ENCODE data around the gene HIPK2.

DNA sequence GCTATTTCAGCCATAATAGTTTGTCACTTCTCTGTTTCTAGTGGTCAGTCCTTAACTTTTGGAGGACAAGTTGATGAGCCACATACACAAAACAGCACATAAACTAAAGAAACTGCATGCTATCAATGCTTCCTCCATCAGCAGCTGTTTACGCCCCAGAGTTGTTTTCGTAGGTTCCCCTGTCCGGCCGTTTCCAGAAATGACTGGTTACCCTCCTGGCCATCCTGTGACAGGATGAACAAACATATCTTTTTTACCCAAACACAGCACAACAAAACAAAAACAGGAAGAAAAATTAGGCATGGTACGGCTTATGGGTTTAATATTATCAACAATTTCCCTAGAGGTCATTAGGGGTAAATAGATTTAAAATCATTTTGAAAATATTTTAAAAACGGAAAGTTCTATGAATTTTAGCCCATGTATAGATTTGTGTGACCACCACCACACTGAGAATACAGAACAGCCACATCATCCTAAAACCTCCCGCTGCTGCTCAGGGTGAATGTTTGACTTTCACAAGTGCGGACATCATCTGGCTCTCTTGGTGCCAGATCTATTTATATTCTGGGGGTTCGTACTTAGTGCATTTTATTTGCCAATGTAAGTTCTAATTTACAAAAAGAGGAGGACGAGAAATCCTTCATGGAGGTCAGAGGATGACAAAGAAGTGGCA lies 74.8 kb downstream of the HIPK2 start:
- TF ChIP-seq, protein P1, sequence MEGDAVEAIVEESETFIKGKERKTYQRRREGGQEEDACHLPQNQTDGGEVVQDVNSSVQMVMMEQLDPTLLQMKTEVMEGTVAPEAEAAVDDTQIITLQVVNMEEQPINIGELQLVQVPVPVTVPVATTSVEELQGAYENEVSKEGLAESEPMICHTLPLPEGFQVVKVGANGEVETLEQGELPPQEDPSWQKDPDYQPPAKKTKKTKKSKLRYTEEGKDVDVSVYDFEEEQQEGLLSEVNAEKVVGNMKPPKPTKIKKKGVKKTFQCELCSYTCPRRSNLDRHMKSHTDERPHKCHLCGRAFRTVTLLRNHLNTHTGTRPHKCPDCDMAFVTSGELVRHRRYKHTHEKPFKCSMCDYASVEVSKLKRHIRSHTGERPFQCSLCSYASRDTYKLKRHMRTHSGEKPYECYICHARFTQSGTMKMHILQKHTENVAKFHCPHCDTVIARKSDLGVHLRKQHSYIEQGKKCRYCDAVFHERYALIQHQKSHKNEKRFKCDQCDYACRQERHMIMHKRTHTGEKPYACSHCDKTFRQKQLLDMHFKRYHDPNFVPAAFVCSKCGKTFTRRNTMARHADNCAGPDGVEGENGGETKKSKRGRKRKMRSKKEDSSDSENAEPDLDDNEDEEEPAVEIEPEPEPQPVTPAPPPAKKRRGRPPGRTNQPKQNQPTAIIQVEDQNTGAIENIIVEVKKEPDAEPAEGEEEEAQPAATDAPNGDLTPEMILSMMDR (conservative IDR thresholded peaks at IDR 0.05; ENCODE audit: low read length), result no peak
- no peak for TF ChIP-seq EZH2phosphoT487 (IDR thresholded peaks at IDR 0.05; ENCODE audit: borderline replicate concordance)
